ENCODE results near the gene HDAC6. TPM values are rescaled to one million over a fixed set of nuclear protein-coding genes. Genes with fewer than 3 reads are reported as not detected.

The HDAC6 gene
- 10 to 100 TPM; 31.8 to 47.1 (median 43.6) TPM for total RNA-seq
- polyA plus RNA-seq, result 10 to 100 TPM; 21.8 to 26.2 (median 24.4) TPM
- long read RNA-seq, donor 1, full-length matches to known transcripts, result 12 of 25 reads
- long read RNA-seq, donor 1, partial matches to known transcripts, result 10 of 25 reads
- long read RNA-seq, donor 1, other reads (novel, unspliced or antisense), result 3 of 25 reads
- long read RNA-seq, donor 2, full-length matches to known transcripts, result 9 of 33 reads
- long read RNA-seq, donor 2, partial matches to known transcripts, result 16 of 33 reads
- long read RNA-seq, donor 2, other reads (novel, unspliced or antisense), result 8 of 33 reads

GRCh38 chrX:48801280-48802088, at the start of gene HDAC6:
Gene HDAC6 (plus strand): TSS chrX:48802067. CDS start chrX:48802693, 626 bp downstream.
- 0 to 41% (median 1%) methylated on average over 50 to 89 of the region's 89 CpGs for WGBS, 3 donors
- peaks cover 0 to 5% (median 0%) of the 10 kb centered on the region in 3 donors for H3K27me3 ChIP-seq (ENCODE audit: insufficient read depth in 3 of 3, low read length in 2 of 3)
- ATAC-seq (peak; percentile 94 to 95 (median 95)), DNase-seq (peak; percentile 97 to 99)
- H3K9me3 ChIP-seq, result no peaks in the 10 kb centered on the region
- H3K27ac ChIP-seq, result peak within 1 kb of the TSS; percentile 95
- TF ChIP-seq CTCF (IDR thresholded peaks at IDR 0.05), result no peak
- intact Hi-C loops (cut with DNase I), result loop anchor here in 1 of 2 donors (10.0 kb wide), 1 partner anchor 127 kb away; no protein-coding TSS in a partner anchor
- peaks cover 3 to 28% of the 10 kb centered on the region in 2 donors for H3K36me3 ChIP-seq (ENCODE audit: insufficient read depth in 1 of 2, low read depth in 1 of 2)
- H3K4me1 ChIP-seq, result no peaks in the 10 kb centered on the region
- peak within 1 kb of the TSS; percentile 82 for H3K4me3 ChIP-seq

- ATAC-seq (no peak), DNase-seq (no peak)
- Histone ChIP-seq H3K9me3 (no peaks in the 10 kb centered on the region), H3K4me1 (no peaks in the 10 kb centered on the region), H3K27ac (no peak overlapping the region), H3K27me3 (ENCODE audit: insufficient read depth in 3 of 3, low read length in 2 of 3) (peaks cover 0 to 13% (median 0%) of the 10 kb centered on the region in 3 donors), H3K36me3 (ENCODE audit: insufficient read depth in 1 of 2, low read depth in 1 of 2) (no peaks in the 10 kb centered on the region), H3K4me3 (no peak overlapping the region)
- 71 to 75% (median 72%) methylated on average over 7 of the region's 7 CpGs for WGBS, 3 donors
- TF ChIP-seq CTCF (IDR thresholded peaks at IDR 0.05), result no peak
- intact Hi-C loops (cut with DNase I), result no loop called here
Observed at GRCh38 chrX:48752498-48752897, 49.4 kb upstream of the HDAC6 start.

- ATAC-seq, result no peak
- intact Hi-C loops (cut with DNase I), result no loop called here
- H3K4me1 ChIP-seq, result no peaks in the 10 kb centered on the region
- no peaks in the 10 kb centered on the region for H3K36me3 ChIP-seq (ENCODE audit: insufficient read depth in 1 of 2, low read depth in 1 of 2)
- H3K4me3 ChIP-seq, result no peak overlapping the region
- DNase-seq, result no peak
- no peaks in the 10 kb centered on the region for H3K9me3 ChIP-seq
- H3K27me3 ChIP-seq (ENCODE audit: insufficient read depth in 3 of 3, low read length in 2 of 3), result peaks cover 0 to 13% (median 0%) of the 10 kb centered on the region in 3 donors
- 56 to 59% (median 59%) methylated on average over 8 of the region's 8 CpGs for WGBS, 3 donors
- H3K27ac ChIP-seq, result no peak overlapping the region
- TF ChIP-seq CTCF (IDR thresholded peaks at IDR 0.05), result no peak
Observed at GRCh38 chrX:48753708-48754228, 48.1 kb upstream of the HDAC6 start.

- Histone ChIP-seq H3K4me3 (no peak overlapping the region), H3K36me3 (ENCODE audit: insufficient read depth in 1 of 2, low read depth in 1 of 2) (no peaks in the 10 kb centered on the region), H3K27ac (no peak overlapping the region), H3K4me1 (no peaks in the 10 kb centered on the region), H3K9me3 (no peaks in the 10 kb centered on the region), H3K27me3 (ENCODE audit: insufficient read depth in 3 of 3, low read length in 2 of 3) (peaks cover 0 to 13% (median 0%) of the 10 kb centered on the region in 3 donors)
- intact Hi-C loops (cut with DNase I), result no loop called here
- no peak for ATAC-seq
- no peak for TF ChIP-seq CTCF (IDR thresholded peaks at IDR 0.05)
- 64 to 73% (median 68%) methylated on average over 8 of the region's 8 CpGs for WGBS, 3 donors
- DNase-seq, result no peak
Observed at GRCh38 chrX:48754238-48754637, 47.6 kb upstream of the HDAC6 start.
